RPMI7951 (cell line): ENCODE results near the gene USP15. TPM values are rescaled to one million over a fixed set of nuclear protein-coding genes. Genes with fewer than 3 reads are reported as not detected.
A peak's percentile ranks its signal among the peaks of the same experiment; 100 is the strongest.

ENCODE experiments used
- DNase-seq: peaks from one replicate; pipeline ENCODE4 v3.0.0-alpha.2; 2012; ENCODE audit warnings: low read depth
- total RNA-seq: library from RNA; depleted of rRNA; stranded (reverse); fragments of >200 nt; shearing (Covaris generic); gene quantifications from 2 replicates; pipeline ENCODE4 v1.2.3, GENCODE V29; 2014

USP15 gene
- total RNA-seq, 1 experiment from 2014 or later, result 40.0 TPM

GRCh38 chr12:62370189-62370588 lies 110.0 kb downstream of the USP15 start:
- DNase-seq, result no peak

- no peak for DNase-seq
These were observed 111.5 kb downstream of the USP15 start for GRCh38 chr12:62371661-62372060.

- no peak for DNase-seq
These were observed 111.9 kb downstream of the USP15 start for GRCh38 chr12:62372134-62372533.

DNA sequence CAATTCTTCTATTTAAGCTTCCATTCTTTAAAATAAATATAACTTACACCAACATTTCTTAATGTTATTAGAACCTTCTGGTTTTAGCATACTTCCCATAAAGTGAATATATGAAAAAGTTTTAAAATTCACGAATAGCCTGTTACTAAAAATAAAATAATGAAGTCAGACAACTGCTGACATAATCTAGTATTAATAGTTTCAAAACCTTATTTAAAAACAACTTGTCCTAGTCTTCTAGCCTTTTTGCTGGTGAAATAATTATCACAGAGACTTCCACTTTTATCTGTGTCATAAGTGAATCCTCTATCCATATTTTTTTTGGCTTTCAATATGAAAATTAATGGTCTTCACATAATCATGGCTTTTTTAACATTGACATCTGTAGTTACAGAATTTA lies 112.6 kb downstream of the USP15 start:
- no peak for DNase-seq

DNA sequence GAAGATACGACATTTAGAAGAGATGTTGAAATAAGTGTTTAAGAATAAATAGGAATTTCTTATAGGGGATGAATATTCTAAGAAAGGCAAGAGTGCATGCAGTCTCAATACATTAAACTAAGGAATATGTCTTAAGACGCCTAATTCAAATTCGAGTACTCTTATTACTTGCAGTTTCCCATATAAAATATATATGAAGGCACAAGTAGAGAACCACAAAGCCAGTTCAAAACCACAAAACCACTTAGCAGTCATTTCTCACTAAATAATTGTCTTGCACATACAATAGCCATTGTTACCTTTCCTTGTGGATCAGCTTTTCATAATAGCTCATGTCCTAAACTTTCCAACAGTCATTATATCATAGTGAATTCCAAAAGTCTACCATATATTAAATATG lies 115.4 kb downstream of the USP15 start:
- no peak for DNase-seq

DNA sequence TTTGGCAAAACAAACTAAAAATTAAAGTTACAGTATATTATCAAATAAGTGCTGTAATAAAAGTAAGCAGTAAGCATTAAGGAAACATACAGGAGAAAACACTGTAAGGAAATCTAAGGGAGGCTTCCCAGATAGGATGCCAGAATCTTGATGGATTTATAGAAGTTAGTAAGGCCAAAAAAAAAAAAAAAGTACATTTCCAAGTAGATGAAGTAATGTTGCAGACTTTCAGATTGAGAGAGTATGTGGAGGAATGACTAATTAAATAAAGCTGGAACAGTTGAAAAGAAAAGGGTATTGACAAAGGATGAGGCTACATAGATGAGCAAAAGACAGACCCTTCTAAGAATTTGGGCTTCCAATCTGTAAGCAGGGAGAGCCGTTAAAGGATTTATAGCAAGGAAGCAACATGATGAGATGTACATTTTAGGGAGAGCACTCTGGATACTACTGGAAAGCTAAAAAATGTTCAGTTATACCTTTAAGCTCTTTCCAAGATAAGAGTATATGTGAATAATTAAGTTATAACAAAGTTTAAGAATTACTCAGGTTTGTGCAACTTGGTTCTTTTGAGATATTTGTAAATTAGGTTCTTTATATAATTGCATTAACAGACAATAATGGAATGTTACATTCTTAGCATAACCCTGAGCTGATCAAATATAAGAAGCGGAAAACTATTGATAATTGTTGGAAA lies 119.0 kb downstream of the USP15 start:
- DNase-seq, result no peak

- no peak for DNase-seq
These were observed 119.5 kb downstream of the USP15 start for GRCh38 chr12:62379723-62380045.

- DNase-seq, result no peak
These were observed 122.3 kb downstream of the USP15 start for GRCh38 chr12:62382526-62382925.

- DNase-seq, result no peak
These were observed 136.5 kb downstream of the USP15 start for GRCh38 chr12:62396750-62397149.

GRCh38 chr12:62400135-62400534 lies 139.9 kb downstream of the USP15 start:
- no peak for DNase-seq

DNA sequence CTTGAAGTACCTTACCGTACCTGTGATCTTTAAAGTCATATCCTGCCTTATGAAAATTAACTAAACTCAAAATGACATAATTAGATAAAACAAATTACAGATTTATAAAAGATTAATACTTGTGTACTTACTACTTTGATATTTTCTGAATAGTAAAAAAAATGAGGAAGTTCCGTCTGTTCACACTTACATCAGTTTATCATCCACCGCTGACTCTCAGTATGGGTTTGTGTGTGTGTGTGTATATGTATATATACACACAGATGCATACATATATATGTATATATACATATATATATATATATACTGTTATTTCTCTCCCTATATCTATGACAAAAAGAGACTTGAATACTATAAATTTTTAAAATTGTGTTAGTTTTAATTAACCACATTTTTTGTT lies 141.4 kb downstream of the USP15 start:
- no peak for DNase-seq

DNA sequence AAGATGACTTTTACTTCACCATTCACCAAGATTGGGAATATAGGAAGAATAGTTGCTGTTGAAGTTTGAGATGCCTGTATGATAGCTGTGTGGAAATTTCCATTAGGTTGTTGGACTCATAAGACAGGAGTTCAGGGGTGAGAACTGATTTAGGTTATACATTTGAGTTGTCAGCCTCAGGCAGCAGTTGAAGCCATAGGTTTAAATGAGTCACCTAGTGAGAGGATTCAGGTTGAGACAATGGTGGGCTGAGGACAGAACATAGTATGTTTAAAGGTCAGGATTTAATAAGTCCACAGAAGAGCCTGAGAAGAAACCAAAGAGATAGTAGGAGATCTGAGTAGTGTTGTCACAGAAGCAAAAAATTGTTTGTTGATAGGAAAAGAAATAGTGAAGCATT lies 142.8 kb downstream of the USP15 start:
- peak; percentile 0 for DNase-seq

GRCh38 chr12:62407587-62407986 lies 147.4 kb downstream of the USP15 start:
- DNase-seq, result no peak

GRCh38 chr12:62409068-62409467 lies 148.9 kb downstream of the USP15 start:
- no peak for DNase-seq

GRCh38 chr12:62414180-62414579 lies 154.0 kb downstream of the USP15 start:
- no peak for DNase-seq

GRCh38 chr12:62426089-62426488 lies 165.9 kb downstream of the USP15 start:
- peak; percentile 45 for DNase-seq

GRCh38 chr12:62429457-62429856 lies 169.3 kb downstream of the USP15 start:
- no peak for DNase-seq

GRCh38 chr12:62434494-62435302 lies 174.5 kb downstream of the USP15 start:
- DNase-seq, result peak; percentile 3

DNA sequence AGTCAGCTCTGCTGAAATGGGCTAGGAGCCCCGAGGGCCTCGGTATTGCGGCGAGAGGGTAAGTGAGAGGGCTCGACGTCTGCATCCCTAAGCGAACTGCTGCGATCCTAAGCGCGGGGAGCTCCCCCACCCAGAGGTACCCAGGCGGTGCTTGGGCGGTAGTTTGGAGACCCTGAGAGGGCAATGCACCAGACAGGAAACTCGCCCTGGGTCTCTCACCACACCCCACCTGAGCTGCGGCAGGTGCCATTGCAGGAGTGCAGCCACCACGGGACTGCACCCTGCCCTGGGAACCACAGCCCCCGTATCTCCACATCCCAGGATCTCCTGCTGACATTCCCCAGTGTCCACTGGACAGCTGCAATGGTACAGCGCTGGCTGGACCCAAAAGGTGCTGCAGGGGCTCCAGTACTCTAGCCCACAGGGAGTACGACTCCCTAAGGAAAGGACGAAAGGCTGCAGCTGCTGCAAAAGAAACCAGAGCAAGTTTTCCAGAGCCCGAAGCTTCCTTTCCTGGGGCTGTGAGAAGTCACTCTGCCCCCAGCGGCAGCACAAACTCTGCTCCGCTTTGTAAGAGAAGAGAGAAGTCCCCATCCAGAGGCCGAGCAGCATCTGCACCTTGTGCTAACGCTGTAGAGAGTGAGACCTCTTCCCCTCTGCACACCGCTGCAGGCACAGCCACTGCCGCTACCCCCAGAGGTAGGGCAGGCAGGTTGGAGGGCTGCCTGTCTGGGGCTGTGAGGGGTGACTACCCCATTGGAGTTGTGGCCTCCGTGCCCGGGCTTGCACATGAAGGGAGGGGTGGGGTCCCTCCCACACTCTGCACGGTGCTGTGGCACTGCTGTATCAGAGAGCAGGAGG lies 175.3 kb downstream of the USP15 start:
- DNase-seq, result no peak

GRCh38 chr12:62436164-62436503 lies 175.9 kb downstream of the USP15 start:
- DNase-seq, result no peak

DNA sequence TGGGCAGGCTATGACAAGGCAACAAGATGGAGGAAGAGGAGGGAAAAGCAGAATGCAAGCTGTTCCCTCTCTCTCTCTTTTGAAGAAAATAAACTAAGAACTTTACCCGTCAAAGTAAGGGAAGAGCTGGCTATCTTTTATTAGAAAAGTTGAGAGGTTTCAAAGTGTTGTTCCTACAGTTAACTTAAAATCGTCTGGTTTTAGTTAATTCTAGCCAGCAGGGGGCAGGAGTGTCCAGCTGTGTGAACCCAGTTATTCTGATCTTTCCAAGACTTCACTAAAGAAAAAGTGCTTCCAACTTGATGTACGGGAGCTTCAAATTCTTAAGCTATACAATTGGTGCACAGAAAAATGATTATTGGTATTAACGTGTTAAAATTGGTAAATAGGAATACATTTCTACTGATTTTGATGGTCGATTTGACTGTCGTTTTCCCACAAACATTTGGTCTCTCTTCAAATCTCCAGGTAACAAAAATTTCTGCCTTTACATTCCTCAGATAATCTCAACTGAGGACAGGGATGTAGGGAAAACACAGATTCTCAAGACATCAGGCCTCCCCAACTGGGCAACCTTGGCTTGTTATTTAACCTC lies 178.0 kb downstream of the USP15 start:
- peak; percentile 47 for DNase-seq

- no peak for DNase-seq
These were observed 186.7 kb downstream of the USP15 start for GRCh38 chr12:62446754-62447452.
